ENCODE results near the gene CYLD. TPM values are rescaled to one million over a fixed set of nuclear protein-coding genes. Genes with fewer than 3 reads are reported as not detected.

The CYLD gene
- total RNA-seq, 1 experiment from 2014 or later, result 9.8 TPM

DNA sequence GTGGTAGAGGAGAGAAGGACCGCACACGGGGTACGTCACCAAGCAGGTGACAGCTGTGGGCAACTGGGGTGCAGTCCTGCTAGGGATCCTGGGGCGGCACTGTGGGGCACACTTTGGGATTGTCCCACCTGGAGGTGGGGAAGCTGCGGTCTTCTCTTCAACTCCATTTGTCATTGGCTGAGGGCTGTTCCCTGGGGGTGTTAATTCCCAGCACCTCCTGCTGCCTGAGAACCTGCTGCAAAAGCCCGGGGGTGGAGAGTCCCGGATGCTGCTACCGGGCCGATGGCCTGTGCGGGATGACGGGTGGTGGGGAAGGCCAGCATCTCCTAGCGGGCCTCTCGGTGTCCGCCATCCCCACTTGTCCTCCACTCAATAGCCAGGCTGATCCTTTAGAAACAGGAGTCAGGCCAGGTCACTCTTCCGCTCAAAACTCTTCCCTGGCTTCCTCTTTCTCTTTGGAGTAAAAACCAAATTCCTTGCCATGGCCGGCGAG lies 100.2 kb downstream of the CYLD start:
- TF ChIP-seq CTCF (IDR thresholded peaks at IDR 0.05; ENCODE audit: insufficient read depth in 1 of 2, low read depth in 1 of 2, low read length in 1 of 2, severe bottlenecking in 1 of 2, unreplicated experiment in 1 of 2), result no peak
- Histone ChIP-seq H3K9me3 (no peaks in the 10 kb centered on the region), H3K4me3 (ENCODE audit: low read depth, low read length) (no peak overlapping the region), H3K27me3 (replicated peaks; ENCODE audit: control insufficient read depth, insufficient read depth, low read length) (no peaks in the 10 kb centered on the region), H3K36me3 (ENCODE audit: control insufficient read depth, insufficient read depth, low read length) (no peaks in the 10 kb centered on the region), H3K4me1 (no peaks in the 10 kb centered on the region)
- H3K27me3 Mint-ChIP-seq (ENCODE audit: insufficient read depth, unreplicated experiment), result peaks cover 11% of the 10 kb centered on the region
- POLR2A ChIA-PET, result no interaction called here
- H3K36me3 Mint-ChIP-seq (ENCODE audit: insufficient read depth, unreplicated experiment), result no peaks in the 10 kb centered on the region
- H3K27ac Mint-ChIP-seq (ENCODE audit: unreplicated experiment), result no peak overlapping the region
- no peaks in the 10 kb centered on the region for H3K9me3 Mint-ChIP-seq (ENCODE audit: unreplicated experiment)
- DNase-seq, result no peak
- H3K4me1 Mint-ChIP-seq (ENCODE audit: low read depth, unreplicated experiment), result no peaks in the 10 kb centered on the region
- intact Hi-C loops (cut with micrococcal nuclease; ENCODE audit: unreplicated experiment), result no loop called here
- H3K4me3 Mint-ChIP-seq (ENCODE audit: unreplicated experiment), result no peak overlapping the region
- CTCF ChIA-PET, result no interaction called here
- BruUV-seq (replicated peaks), result no TSS peak

GRCh38 chr16:50842589-50842988 lies 100.7 kb downstream of the CYLD start:
- DNase-seq, result no peak
- H3K27me3 ChIP-seq (replicated peaks; ENCODE audit: control insufficient read depth, insufficient read depth, low read length), result no peaks in the 10 kb centered on the region
- H3K36me3 ChIP-seq (ENCODE audit: control insufficient read depth, insufficient read depth, low read length), result no peaks in the 10 kb centered on the region
- no TSS peak for BruUV-seq (replicated peaks)
- H3K9me3 ChIP-seq, result no peaks in the 10 kb centered on the region
- Mint-ChIP-seq H3K4me1 (ENCODE audit: low read depth, unreplicated experiment) (no peaks in the 10 kb centered on the region), H3K36me3 (ENCODE audit: insufficient read depth, unreplicated experiment) (no peaks in the 10 kb centered on the region), H3K27ac (ENCODE audit: unreplicated experiment) (no peak overlapping the region), H3K4me3 (ENCODE audit: unreplicated experiment) (no peak overlapping the region), H3K9me3 (ENCODE audit: unreplicated experiment) (no peaks in the 10 kb centered on the region), H3K27me3 (ENCODE audit: insufficient read depth, unreplicated experiment) (peaks cover 11% of the 10 kb centered on the region)
- H3K4me3 ChIP-seq (ENCODE audit: low read depth, low read length), result no peak overlapping the region
- TF ChIP-seq CTCF (IDR thresholded peaks at IDR 0.05; ENCODE audit: insufficient read depth in 1 of 2, low read depth in 1 of 2, low read length in 1 of 2, severe bottlenecking in 1 of 2, unreplicated experiment in 1 of 2), result no peak
- no peaks in the 10 kb centered on the region for H3K4me1 ChIP-seq
- POLR2A ChIA-PET, result no interaction called here
- CTCF ChIA-PET, result no interaction called here
- intact Hi-C loops (cut with micrococcal nuclease; ENCODE audit: unreplicated experiment), result no loop called here

DNA sequence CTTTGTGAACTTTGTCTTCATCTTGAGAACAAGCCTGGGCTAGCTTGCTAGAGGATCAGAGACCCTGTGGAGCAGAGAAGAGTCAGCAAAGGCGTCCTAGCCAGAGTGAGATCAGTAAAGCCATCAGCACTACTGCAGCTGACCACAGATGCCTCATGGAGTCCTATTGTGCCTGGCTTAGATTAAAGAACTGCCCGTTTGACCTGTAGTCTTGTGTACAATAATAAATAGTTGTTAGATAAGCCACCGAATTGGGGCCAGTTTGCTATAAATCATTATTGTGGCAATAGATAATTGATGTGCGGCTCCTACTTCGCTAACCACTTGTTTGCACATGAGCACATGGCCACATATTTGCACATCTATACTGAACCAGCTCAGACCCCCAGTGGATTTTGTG lies 103.0 kb downstream of the CYLD start:
- H3K4me3 ChIP-seq (ENCODE audit: low read depth, low read length), result no peak overlapping the region
- Mint-ChIP-seq H3K9me3 (ENCODE audit: unreplicated experiment) (no peaks in the 10 kb centered on the region), H3K4me1 (ENCODE audit: low read depth, unreplicated experiment) (no peaks in the 10 kb centered on the region), H3K27ac (ENCODE audit: unreplicated experiment) (no peak overlapping the region), H3K36me3 (ENCODE audit: insufficient read depth, unreplicated experiment) (no peaks in the 10 kb centered on the region), H3K27me3 (ENCODE audit: insufficient read depth, unreplicated experiment) (peaks cover 11% of the 10 kb centered on the region), H3K4me3 (ENCODE audit: unreplicated experiment) (no peak overlapping the region)
- H3K4me1 ChIP-seq, result no peaks in the 10 kb centered on the region
- no peaks in the 10 kb centered on the region for H3K36me3 ChIP-seq (ENCODE audit: control insufficient read depth, insufficient read depth, low read length)
- DNase-seq, result no peak
- ChIA-PET CTCF (no interaction called here), POLR2A (no interaction called here)
- intact Hi-C loops (cut with micrococcal nuclease; ENCODE audit: unreplicated experiment), result no loop called here
- no TSS peak for BruUV-seq (replicated peaks)
- TF ChIP-seq CTCF (IDR thresholded peaks at IDR 0.05; ENCODE audit: insufficient read depth in 1 of 2, low read depth in 1 of 2, low read length in 1 of 2, severe bottlenecking in 1 of 2, unreplicated experiment in 1 of 2), result no peak
- H3K27me3 ChIP-seq (replicated peaks; ENCODE audit: control insufficient read depth, insufficient read depth, low read length), result no peaks in the 10 kb centered on the region
- H3K9me3 ChIP-seq, result no peaks in the 10 kb centered on the region

Data from Caco-2 (cell line).